DMS153 treated with DMSO at 0.1 percent for 48 hours (cell line): Measurements from ENCODE around the gene KAZALD1.

Experiments
- DNase-seq: peaks from one replicate; lab custom pipeline; 2025; ENCODE audit not compliant: unreplicated experiment; lab: John Stamatoyannopoulos, UW

Gene KAZALD1

GRCh38 chr10:101066896-101067355 is 5.1 kb downstream of the KAZALD1 start:
- no peak for DNase-seq

GRCh38 chr10:101067356-101068083 is 5.7 kb downstream of the KAZALD1 start:
- DNase-seq: peak; percentile 58

GRCh38 chr10:101069441-101069840 is 7.7 kb downstream of the KAZALD1 start:
- no peak for DNase-seq

GRCh38 chr10:101070098-101070497 is 8.3 kb downstream of the KAZALD1 start:
- no peak for DNase-seq

GRCh38 chr10:101071267-101071884 is 9.6 kb downstream of the KAZALD1 start:
- no peak for DNase-seq

GRCh38 chr10:101071885-101072433 is 10.2 kb downstream of the KAZALD1 start:
- DNase-seq: no peak

GRCh38 chr10:101072923-101073322 is 11.1 kb downstream of the KAZALD1 start:
- no peak for DNase-seq

- no peak for DNase-seq
Observed at GRCh38 chr10:101073631-101074030, 11.8 kb downstream of the KAZALD1 start.

- DNase-seq: no peak
Observed at GRCh38 chr10:101075775-101076174, 14.0 kb downstream of the KAZALD1 start.

GRCh38 chr10:101076630-101077029 is 14.8 kb downstream of the KAZALD1 start:
- no peak for DNase-seq

GRCh38 chr10:101079874-101080273 is 18.1 kb downstream of the KAZALD1 start:
- no peak for DNase-seq

- no peak for DNase-seq
Observed at GRCh38 chr10:101080933-101081931, 19.4 kb downstream of the KAZALD1 start.

- DNase-seq: no peak
Observed at GRCh38 chr10:101085846-101086245, 24.1 kb downstream of the KAZALD1 start.

GRCh38 chr10:101087376-101087775 is 25.6 kb downstream of the KAZALD1 start:
- no peak for DNase-seq

- DNase-seq: no peak
Observed at GRCh38 chr10:101087965-101088364, 26.2 kb downstream of the KAZALD1 start.

GRCh38 chr10:101089520-101090299 is 27.9 kb downstream of the KAZALD1 start:
- peak; percentile 24 for DNase-seq

- DNase-seq: no peak
Observed at GRCh38 chr10:101090597-101090996, 28.8 kb downstream of the KAZALD1 start.

- peak; percentile 51 for DNase-seq
Observed at GRCh38 chr10:101091546-101092290, 29.9 kb downstream of the KAZALD1 start.

GRCh38 chr10:101092881-101093354 is 31.1 kb downstream of the KAZALD1 start:
- DNase-seq: no peak
